Activated CD4-positive, alpha-beta T cell treated with anti-CD3 and anti-CD28 coated beads, Interleukin-2, amount 10 ng/mL, durations not matched to agents 7 days and 5 days (primary cell): ENCODE results near the gene NAPB. TPM values are rescaled to one million over a fixed set of nuclear protein-coding genes. Genes with fewer than 3 reads are reported as not detected.
"Not testable (repeated sequence)": the region's sequence is repeated elsewhere in the genome, so short reads cannot be mapped to it uniquely, and the experiment has no call there.

Experiments
- CTCF ChIA-PET: fragments of 350-600 bp; sonication (Branson Sonifier 250); formaldehyde crosslinking; loops from one replicate; lab custom pipeline; 2021; ENCODE audit warnings: antibody characterized with exemption; lab: Charles Lee
- POLR2A ChIA-PET: fragments of 350-600 bp; sonication (Branson Sonifier 250); formaldehyde crosslinking; loops from one replicate; lab custom pipeline; 2021; ENCODE audit warnings: antibody characterized with exemption; lab: Charles Lee
- DNase-seq: peaks from one replicate; pipeline ENCODE4 v3.0.0-alpha.2; 2020
- H3K27ac Mint-ChIP-seq: one replicate; pipeline ENCODE4 v1.8.0; 2021; ENCODE audit warnings: mild to moderate bottlenecking, moderate library complexity, mixed read lengths
- H3K27me3 Mint-ChIP-seq: one replicate; pipeline ENCODE4 v1.8.0; 2021; ENCODE audit warnings: mixed read lengths
- H3K36me3 Mint-ChIP-seq: one replicate; pipeline ENCODE4 v1.8.0; 2021; ENCODE audit warnings: low read depth, mixed read lengths
- H3K4me1 Mint-ChIP-seq: one replicate; pipeline ENCODE4 v1.8.0; 2021; ENCODE audit warnings: mixed read lengths
- H3K4me3 Mint-ChIP-seq: one replicate; pipeline ENCODE4 v1.8.0; 2021; ENCODE audit warnings: mild to moderate bottlenecking, moderate library complexity, mixed read lengths
- H3K9me3 Mint-ChIP-seq: one replicate; pipeline ENCODE4 v1.8.0; 2021; ENCODE audit warnings: mixed read lengths
- total RNA-seq, 2 experiments: library from RNA; stranded (reverse); gene quantifications; one replicate each; pipeline ENCODE4 v1.2.3, GENCODE V29; 2021

Gene NAPB
- total RNA-seq, 2 experiments from 2014 or later, result 14.9 to 15.4 TPM

DNA sequence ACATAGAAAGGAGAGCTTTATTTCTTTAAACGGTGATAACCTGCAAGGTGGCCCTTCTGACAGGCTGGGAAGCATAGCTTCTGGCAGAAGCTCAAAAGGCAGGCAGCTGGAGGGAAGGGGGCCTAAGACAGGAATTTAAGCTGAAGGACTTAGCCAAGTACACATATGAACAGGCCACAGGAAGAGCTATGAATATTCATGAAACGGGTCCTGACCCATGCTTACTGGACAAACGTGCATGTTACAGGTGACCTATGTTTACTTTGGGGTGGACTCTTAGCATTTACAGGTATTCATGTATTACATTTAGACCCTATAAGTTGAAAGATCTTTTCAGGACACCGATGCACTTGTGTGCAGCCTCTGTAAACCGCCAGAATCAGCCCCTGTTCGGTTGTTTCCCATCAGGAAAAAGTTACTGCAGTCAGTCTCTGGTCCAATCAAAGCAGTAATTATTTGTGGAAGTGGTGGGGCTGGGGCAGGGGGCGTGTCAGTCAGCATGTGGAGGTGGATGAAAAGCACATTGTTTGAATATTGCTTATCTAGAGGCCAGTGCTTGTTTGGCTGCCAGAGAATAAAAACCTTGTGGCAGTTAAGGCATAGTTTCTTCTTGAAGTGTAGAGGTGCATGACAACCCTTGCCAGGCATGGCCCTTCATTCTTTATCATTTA, 62.2 kb downstream of the NAPB start:
- Mint-ChIP-seq H3K4me1 (peaks cover 44% of the 10 kb centered on the region), H3K27me3 (no peaks in the 10 kb centered on the region), H3K27ac (peak overlapping the region; percentile 99), H3K4me3 (peak overlapping the region; percentile 92), H3K36me3 (peaks cover 14% of the 10 kb centered on the region), H3K9me3 (no peaks in the 10 kb centered on the region)
- DNase-seq, result no peak
- ChIA-PET POLR2A (no interaction called here), CTCF (interaction anchor here (0.7 kb wide), 2 partner anchors 9 to 11 kb away, joined by 3 to 4 read pairs; partner anchors contain the start of gene NXT1)

DNA sequence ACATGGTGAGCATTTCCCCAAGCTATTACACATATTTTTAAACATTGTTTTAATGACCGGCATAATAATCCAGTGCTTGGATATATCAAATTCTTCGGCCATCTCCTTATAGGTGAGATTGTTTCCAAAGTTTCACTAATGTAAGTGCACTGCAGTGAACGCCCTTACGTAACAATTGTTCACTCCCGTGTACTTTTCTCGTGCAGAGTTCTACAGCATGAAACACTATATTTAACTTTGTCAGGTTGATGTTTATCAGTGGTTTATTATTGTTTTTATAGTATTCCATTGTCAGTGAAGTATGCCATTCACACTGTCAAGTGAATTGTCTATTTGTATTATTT, 62.8 kb downstream of the NAPB start:
- no peak for DNase-seq
- Mint-ChIP-seq H3K27me3 (no peaks in the 10 kb centered on the region), H3K9me3 (no peaks in the 10 kb centered on the region), H3K4me3 (peak overlapping the region; percentile 92), H3K36me3 (peaks cover 16% of the 10 kb centered on the region), H3K4me1 (peaks cover 39% of the 10 kb centered on the region), H3K27ac (peak overlapping the region; percentile 99)
- ChIA-PET POLR2A (interaction anchor here (1.5 kb wide), 1 partner anchor 63 kb away, joined by 5 read pairs; the partner anchor contains the start of gene NAPB), CTCF (interaction anchor here (0.7 to 1.0 kb wide), 3 partner anchors 12 to 63 kb away, joined by 3 to 4 read pairs (median 3); partner anchors contain the start of gene NAPB)

DNA sequence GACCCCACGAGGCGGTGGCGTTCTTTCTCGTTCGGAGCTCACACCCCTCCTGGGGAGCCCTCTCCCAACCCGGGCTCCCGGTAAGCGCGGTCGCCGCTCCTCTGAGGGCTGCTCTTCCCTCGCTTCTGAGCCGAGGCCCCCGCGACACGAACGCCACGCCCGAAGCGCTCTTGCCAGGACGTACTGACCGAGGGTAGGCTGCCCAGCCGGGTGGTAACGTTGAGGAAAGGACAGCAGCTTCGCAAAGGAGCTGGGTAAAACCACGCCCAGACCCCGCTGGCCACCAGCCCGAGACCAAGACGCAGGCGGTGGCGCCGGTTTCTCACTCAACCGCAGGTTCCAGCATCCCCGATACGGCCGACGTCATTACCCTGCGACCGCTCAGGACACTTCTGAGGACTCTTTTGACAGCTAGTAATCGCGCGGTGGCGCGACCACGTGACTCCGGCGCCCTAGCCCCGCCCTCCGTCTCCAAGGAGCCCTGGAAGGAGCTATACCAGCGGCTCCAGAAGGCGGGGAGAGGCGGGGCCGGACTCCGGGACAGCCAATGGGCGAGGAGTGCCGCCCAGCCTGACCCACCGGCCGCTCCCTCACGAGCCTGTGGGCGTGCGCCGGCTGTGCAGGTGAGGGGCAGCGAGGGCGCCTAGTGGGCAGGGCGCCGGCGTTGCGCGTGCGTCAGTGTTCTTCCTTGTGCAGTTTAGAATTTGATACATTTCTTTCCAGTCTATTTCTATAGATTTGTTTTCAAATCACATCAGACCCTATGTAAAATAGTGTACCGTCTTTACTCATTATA, 63.3 kb downstream of the NAPB start:
- Mint-ChIP-seq H3K4me1 (peaks cover 35% of the 10 kb centered on the region), H3K9me3 (no peaks in the 10 kb centered on the region), H3K36me3 (peaks cover 13% of the 10 kb centered on the region), H3K27me3 (no peaks in the 10 kb centered on the region), H3K4me3 (peak overlapping the region; percentile 92), H3K27ac (peak overlapping the region; percentile 99)
- DNase-seq, result peak; percentile 100
- CTCF ChIA-PET, result interaction anchor here (0.7 to 1.2 kb wide), 4 partner anchors 12 to 63 kb away, joined by 3 to 7 read pairs (median 4); partner anchors contain the start of gene NAPB
- POLR2A ChIA-PET, result interaction anchor here (0.7 to 1.5 kb wide), 2 partner anchors 8 to 64 kb away, joined by 5 read pairs; partner anchors contain the start of gene NAPB

DNA sequence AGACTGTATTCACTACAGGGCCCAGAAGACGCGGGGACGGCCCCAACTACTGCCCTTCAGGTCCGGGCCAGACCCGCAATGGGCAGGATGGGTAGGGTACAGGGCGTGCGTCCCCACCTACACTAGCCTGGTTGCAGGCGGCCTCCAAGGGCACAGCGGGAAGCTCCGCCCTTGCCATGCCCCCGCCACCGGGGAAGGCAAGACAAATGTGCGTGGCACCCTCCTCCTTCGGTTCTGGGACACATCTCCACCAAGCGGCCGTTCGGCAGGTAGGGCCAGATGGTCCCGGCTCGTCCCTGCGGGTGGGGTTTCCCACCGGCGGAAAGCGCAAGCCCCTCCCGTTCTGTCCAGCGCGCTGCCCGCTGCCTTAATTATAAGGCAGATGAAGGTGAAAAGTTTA, 65.1 kb downstream of the NAPB start:
- Mint-ChIP-seq H3K36me3 (peaks cover 16% of the 10 kb centered on the region), H3K27me3 (no peaks in the 10 kb centered on the region), H3K9me3 (no peaks in the 10 kb centered on the region), H3K27ac (no peak overlapping the region), H3K4me1 (peaks cover 45% of the 10 kb centered on the region), H3K4me3 (no peak overlapping the region)
- DNase-seq, result no peak
- CTCF ChIA-PET, result interaction anchor here (0.6 kb wide), 1 partner anchor 887 kb away, joined by 3 read pairs; no protein-coding TSS in a partner anchor
- POLR2A ChIA-PET, result no interaction called here

DNA sequence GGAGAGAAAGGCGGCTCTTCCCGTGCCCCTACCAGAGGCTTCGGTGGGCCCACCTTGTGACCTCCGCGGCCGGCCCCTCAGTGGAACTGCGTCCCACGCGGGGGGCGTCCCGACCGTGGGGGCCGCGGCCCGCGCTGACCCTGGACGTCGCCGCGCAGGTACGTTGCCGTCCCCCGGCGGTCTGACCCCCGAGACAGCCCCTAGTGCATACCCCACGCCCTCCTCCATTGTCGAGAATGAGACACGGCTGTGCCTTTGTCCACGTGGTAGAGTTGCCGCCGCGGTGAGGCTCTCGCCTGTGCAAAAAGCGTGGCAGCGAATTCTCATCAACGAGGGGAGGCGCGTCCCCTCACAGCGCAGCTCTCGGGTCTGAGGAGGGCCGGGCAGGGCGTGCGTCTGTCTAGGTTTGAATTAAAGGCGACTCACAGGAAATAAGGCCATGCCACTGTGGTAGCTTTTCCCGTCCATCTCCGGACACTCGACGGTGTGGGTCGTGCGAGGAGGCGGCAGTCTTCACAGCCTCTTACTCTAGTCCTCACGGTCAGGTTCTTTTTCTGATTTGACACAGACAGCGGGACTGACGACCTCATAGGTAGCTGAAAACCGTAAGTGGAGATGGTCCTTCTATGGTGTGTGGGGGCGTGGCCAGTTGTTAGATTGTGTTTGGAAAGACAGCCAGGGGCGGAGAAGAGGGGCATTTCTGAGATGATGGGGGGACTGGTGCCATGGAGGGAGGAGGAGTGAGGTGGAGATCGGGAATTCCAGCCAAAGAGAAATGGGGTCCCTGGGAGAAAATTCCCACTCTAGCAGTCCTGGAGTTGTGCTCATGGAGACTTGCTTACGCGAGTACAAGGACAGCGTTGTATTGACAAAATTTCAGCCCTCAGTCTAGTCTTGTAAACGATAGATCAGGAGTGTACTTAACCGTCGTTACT, 70.1 kb downstream of the NAPB start:
- Mint-ChIP-seq H3K36me3 (peaks cover 16% of the 10 kb centered on the region), H3K27me3 (no peaks in the 10 kb centered on the region), H3K4me1 (peaks cover 34% of the 10 kb centered on the region), H3K27ac (peak overlapping the region; percentile 100), H3K9me3 (no peaks in the 10 kb centered on the region), H3K4me3 (peak overlapping the region; percentile 82)
- ChIA-PET CTCF (interaction anchor here (1.4 to 1.8 kb wide), 6 partner anchors 8 to 70 kb away, joined by 3 to 9 read pairs (median 4); partner anchors contain the start of gene NAPB), POLR2A (interaction anchor here (0.7 to 1.4 kb wide), 2 partner anchors 70 to 498 kb away, joined by 3 to 4 read pairs; partner anchors contain the start of gene NAPB)
- DNase-seq, result peak; percentile 71

DNA sequence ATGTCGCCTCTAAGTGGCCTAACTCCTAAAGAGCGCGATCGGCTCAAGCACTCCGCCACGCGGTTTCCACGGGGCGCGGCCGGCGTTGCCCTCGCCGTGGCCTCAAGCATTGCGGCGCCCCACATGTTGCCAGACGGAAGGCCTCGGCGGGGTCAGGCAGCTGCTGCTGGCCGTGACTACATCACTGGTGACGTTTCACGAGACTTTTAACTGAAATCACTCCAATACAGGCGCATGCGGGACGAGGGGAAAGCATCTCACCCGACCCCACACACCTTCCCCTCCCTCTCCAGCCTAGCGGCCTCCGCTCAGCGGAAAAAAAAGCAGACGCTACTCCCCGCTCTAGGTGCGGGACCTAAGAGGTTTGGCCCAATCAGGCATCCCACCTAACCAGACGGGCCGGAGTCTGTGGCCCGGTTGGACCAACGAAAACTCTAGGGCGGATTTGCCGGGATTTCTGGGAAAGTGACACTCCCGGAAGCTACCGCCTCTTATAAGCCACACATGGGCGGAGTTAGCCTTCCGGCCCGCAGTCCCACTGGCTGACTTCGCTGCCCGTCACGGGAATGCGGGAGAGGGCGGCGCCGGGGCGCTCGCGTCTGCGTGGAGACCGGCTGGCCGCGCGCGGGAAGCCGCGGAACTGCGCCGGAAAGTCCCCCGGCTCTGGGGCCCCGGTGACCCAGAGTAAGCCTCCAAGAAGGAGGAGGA, 70.9 kb downstream of the NAPB start, which contains the start of gene NXT1:
NXT1 (plus strand) TSS at position 596 of the 708 bp plus-strand sequence. CDS start 3,251 bp downstream, outside the sequence.
- Mint-ChIP-seq H3K9me3 (no peaks in the 10 kb centered on the region), H3K4me3 (peak within 1 kb of the TSS; percentile 82), H3K4me1 (peaks cover 34% of the 10 kb centered on the region), H3K27me3 (no peaks in the 10 kb centered on the region), H3K27ac (peak within 1 kb of the TSS; percentile 100), H3K36me3 (peaks cover 11% of the 10 kb centered on the region)
- ChIA-PET CTCF (interaction anchor here (0.6 to 1.8 kb wide), 14 partner anchors 9 to 300 kb away, joined by 3 to 9 read pairs (median 4); partner anchors contain the start of gene NAPB), POLR2A (interaction anchor here (0.7 to 1.4 kb wide), 6 partner anchors 7 to 497 kb away, joined by 3 to 6 read pairs (median 4); partner anchors contain the start of gene NAPB)
- DNase-seq, result peak; percentile 95

DNA sequence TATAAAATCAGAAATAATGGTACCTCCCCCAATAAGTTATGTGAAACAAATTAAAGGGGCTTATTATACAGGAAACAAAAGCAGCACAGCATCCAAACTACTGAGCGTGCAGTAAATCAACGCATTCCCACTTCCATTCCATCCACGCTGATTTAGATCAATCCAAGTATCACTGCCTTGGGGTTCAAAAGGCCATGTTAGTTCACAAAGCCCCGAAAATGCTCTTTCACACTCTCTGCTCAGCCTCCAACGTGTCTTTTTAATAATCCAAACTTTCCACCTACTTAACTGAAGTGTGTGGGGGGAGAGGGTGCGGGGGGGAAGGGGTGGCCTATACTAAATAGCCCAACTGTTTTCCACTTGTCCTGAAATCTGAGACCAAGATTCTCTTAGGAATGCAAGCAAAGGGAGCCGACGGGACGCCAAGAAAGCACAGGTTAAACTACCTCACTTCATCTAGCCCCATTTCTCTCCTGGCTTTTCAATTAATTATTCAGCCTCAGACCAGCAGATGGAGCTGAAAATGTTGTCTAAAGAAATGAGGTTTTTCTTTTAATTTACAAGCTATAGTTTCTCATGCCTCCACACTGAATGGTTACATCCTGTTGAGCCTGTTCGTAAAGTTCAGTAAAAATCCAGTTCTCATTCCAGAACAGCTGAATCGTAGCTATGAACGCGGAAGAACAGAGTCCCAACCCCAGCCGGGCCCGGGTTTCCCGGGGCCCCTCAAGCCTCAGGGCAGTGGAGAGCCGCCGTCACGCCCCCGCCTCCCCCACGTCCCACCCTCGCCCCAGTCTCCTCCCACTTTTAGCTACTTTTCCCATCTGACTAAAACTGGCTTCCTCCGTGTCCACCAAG, 71.7 kb downstream of the NAPB start:
- Mint-ChIP-seq H3K27me3 (no peaks in the 10 kb centered on the region), H3K9me3 (no peaks in the 10 kb centered on the region), H3K4me3 (peak overlapping the region; percentile 82), H3K36me3 (peaks cover 7% of the 10 kb centered on the region), H3K4me1 (peaks cover 32% of the 10 kb centered on the region), H3K27ac (peak overlapping the region; percentile 100)
- CTCF ChIA-PET, result interaction anchor here (0.6 to 1.8 kb wide), 15 partner anchors 8 to 299 kb away, joined by 3 to 9 read pairs (median 3); partner anchors contain the start of gene NAPB
- POLR2A ChIA-PET, result interaction anchor here (0.8 to 1.0 kb wide), 4 partner anchors 8 to 209 kb away, joined by 3 to 6 read pairs (median 4); partner anchors contain the start of gene NAPB
- peak; percentile 74 for DNase-seq

DNA sequence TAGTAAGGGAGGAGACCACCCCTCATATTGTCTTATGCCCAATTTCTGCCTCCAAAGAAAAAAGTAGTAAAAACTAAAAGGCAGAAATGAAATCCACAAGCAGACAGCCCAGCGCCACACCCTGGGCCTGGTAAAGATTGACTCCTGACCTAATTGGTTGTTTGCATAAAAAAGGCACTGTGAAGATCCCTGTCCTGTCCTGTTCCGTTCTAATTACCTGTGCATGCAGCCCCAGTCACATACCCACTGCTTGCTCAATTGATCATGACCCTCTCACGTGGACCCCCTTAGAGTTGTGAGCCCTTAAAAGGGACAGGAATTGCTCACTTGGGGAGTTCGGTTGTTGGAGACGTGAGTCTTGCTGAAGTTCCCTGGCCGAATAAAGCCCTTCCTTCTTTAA, 72.8 kb downstream of the NAPB start:
- CTCF ChIA-PET, result interaction anchor here (1.5 kb wide), 1 partner anchor 14 kb away, joined by 4 read pairs; no protein-coding TSS in a partner anchor
- H3K27me3 Mint-ChIP-seq, DNase-seq, H3K9me3 Mint-ChIP-seq, H3K36me3 Mint-ChIP-seq, H3K27ac Mint-ChIP-seq, POLR2A ChIA-PET: not testable (repeated sequence)
- Mint-ChIP-seq H3K4me3 (peak overlapping the region; percentile 82), H3K4me1 (peaks cover 32% of the 10 kb centered on the region)

DNA sequence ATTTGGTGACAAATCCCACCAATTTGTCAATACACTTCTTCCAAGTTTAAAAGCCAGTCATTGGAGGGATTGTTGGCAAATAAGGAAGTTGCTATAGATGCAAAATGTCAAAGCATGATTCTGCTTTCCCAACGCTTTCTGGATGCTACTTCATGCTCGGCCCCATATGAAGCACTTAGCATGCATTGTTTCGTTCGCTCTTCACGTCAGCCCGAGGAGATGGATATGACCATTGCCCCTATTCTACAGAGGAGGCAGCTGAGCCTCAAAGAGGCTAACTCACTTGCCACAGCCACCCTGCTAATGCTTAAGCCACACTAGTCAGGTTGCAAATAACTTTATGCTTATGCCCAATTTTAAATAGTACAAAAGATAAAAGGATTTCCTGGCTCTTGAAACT, 73.5 kb downstream of the NAPB start:
- Mint-ChIP-seq H3K27ac (no peak overlapping the region), H3K4me3 (no peak overlapping the region), H3K27me3 (no peaks in the 10 kb centered on the region), H3K4me1 (peaks cover 28% of the 10 kb centered on the region), H3K9me3 (no peaks in the 10 kb centered on the region), H3K36me3 (peaks cover 3% of the 10 kb centered on the region)
- POLR2A ChIA-PET, result no interaction called here
- DNase-seq, result no peak
- CTCF ChIA-PET, result no interaction called here

DNA sequence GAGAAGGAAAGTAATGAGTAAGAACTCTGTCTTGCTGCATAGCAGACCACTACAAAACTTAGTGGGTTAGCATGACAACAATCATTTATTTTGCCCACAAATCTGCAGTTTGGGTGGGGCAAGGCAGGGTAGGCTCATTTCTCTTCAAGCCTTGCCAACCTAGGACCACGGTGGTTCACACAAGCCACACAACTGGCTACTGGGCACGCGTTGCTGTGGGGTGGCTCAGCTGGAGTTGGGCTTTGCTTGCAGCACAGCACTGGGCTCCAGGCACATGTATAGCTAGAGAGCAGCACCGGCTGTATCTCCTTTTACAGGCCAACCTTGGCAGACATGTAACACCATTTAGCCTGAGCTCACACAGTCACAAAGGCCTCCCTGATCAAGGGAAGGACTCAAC, 75.3 kb downstream of the NAPB start:
- Mint-ChIP-seq H3K4me1 (peaks cover 16% of the 10 kb centered on the region), H3K4me3 (no peak overlapping the region), H3K27ac (no peak overlapping the region), H3K9me3 (no peaks in the 10 kb centered on the region), H3K27me3 (no peaks in the 10 kb centered on the region), H3K36me3 (no peaks in the 10 kb centered on the region)
- ChIA-PET POLR2A (no interaction called here), CTCF (no interaction called here)
- no peak for DNase-seq
